ENCODE results near the gene GMCL2.
"Not testable (repeated sequence)": the region's sequence is repeated elsewhere in the genome, so short reads cannot be mapped to it uniquely, and the experiment has no call there.

GMCL2 gene, protein sequence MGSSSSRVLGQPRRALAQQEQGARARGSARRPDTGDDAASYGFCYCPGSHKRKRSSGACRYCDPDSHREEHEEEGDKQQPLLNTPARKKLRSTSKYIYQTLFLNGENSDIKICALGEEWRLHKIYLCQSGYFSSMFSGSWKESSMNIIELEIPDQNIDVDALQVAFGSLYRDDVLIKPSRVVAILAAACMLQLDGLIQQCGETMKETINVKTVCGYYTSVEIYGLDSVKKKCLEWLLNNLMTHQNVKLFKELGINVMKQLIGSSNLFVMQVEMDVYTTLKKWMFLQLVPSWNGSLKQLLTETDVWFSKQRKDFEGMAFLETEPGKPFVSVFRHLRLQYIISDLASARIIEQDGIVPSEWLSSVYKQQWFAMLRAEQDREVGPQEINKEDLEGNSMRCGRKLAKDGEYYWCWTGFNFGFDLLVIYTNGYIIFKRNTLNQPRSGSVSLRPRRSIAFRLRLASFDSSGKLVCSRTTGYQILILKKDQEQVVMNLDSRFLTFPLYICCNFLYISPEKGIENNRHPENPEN

DNA sequence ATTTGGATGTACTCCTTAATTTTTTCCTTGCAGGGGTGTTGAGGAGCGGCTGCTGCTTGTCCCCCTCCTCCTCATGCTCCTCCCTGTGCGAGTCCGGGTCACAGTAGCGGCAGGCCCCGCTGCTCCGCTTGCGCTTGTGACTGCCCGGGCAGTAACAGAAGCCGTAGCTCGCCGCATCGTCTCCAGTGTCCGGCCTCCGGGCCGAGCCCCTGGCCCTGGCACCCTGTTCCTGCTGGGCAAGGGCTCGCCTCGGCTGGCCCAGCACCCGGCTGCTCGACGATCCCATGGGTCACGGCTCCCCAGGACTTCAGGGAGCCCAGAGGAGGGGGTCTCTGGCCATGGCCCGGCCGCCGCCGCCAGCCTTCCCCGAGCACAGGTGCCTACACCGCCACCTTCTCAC is at the start of gene GMCL2:
TSS of gene GMCL2 (minus strand) at position 358 of the 400 bp plus-strand sequence. CDS start at position 286, 72 bp downstream.
- DNase-seq: no peak

DNA sequence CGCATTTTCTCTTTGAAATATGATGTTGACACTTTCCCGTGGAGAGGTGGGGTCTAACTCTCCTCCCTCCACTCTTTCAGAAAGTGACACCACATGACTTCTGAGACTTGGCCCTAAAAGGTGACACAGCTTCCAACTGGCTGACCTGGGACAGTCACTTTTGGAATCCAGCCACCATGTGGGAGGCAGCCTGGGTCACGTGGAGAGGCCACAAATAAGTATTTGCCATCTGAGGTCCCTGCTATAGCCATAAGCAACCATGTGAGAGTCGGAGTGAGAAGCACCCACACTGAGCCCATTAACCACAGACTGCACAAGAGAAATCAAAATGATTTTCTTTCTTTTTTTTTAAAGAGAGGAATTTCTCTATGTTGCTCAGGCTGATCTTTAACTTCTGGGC is 49.5 kb upstream of the GMCL2 start:
- no peak for DNase-seq

DNA sequence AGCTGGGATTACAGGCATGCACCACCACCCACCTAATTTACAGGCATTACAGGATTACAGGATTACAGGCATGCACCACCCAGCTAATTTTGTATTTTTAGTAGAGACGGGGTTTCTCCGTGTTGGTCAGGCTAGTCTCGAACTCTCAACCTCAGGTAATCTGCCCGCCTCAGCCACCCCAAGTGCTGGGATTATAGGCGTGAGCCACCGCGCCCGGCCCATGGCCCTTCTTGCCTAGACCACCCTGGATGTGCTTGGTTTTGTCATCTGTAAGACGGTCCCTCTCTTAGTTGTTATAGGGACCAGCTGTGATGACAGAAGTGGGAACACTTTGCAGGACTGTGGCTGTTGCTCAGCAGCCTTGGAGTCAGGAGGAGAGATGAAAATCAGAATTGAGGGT is 49.0 kb upstream of the GMCL2 start:
- no peak for DNase-seq

DNA sequence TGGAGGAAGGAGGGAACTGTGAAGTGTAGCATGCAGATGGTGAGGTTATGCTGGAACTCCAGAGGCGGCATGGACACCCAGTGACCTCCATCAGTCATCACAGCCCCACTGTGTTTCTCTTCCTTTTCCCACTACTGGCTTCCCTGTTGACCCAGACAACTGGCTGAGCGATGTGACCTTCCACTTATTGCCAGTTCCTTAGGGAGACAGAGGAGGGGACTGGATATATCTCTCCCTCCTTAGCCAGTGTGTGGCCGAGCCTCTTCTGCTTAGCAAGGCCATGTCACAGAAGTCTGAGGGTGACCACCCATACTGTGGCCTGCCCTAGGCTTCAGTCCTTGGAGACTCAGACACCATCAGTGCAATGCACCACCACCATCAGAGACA is 48.4 kb upstream of the GMCL2 start:
- DNase-seq: no peak

DNA sequence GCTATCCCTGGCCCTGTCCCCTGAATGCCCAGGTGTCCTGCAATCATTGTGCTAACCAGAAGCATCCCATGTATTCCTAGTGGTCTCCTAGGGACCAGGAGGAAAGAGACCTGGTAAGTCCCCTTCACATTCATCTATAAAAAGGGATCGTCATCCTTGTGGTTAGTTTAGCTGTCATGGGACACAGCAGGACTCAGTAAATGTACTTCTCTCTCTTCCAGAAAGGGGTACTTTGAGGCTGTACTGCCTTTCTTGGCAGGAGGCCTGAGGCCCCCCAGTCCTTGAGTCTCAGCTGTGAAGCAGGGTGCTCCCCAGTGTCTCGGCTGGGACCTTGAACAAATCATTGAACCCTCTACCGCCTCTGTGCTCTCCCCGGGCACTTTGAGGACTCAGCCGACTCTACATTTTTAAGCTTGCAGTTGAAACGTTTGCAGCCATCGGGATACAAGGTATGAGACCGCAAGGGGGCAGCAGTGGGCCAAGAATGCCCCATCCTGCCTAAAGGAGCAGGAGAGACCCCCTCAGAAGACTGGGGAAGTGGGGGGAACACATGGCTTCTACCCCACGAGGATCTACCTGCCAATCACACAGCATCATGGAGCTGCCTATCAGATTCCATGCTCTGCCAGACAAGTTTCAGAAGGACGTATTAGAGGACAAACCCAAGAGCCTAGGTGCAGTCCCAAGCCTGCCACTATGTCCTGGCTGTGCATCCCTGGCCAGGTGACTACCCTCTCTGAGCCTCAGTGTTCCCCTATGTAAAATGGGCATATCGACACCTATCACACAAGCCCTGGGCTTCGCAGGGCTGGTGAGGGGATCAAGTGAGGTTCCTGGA is 47.8 kb upstream of the GMCL2 start:
- DNase-seq: peak; percentile 81

DNA sequence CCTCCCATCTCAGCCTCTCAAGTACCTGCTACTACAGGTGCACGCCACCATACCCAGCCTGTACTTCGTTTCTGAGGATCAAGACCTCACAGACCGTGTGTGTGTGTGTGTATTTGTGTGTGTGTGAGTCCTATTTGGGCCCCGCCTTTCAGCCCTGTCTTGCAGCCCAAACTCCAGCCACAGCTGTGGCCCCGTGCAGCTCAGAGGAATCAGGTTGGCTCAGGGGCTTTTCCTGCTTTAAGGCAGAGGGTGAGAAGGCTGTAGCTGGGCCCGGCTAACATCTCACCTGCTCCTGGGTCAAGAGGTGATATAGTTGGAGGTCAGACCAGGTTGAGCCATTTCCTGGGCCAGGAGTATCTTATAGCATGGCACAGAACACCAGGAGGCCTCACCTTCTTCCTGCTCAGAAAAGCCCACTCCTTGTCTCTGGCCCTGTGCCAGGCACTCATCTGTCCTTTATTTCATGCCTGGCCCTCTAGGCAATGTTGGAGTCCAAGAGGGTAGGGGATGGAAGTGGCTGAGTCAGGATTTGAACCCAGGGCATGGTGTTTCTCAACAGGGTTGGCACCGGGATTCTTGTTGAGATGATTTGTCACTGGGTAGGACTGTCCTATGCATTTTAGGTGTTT is 47.1 kb upstream of the GMCL2 start:
- no peak for DNase-seq

DNA sequence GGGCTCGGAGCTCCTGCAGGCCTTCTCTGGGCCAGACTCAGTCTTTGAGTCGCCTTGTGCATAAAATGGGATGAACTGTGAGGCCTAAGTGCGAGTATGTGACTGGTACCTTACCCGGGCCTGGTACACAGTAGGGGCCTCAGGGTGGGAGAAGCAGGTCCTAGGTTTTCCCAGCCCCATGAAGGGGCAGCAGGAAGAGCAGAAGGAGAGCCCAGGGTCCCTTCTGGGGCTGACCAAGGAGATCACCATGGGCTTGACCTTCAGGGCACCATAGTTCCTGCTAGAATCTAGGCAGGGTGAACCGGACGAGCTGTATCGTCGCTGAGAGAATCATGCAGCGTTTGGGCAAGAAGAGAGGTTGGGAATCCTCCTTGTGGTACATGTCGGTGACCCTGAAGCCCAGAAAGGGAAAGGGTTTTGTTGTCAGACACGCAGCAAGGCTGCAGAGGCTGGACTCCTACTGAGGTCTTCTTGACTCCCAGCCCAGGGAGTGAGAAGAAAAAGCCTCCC is 45.8 kb upstream of the GMCL2 start:
- no peak for DNase-seq

DNA sequence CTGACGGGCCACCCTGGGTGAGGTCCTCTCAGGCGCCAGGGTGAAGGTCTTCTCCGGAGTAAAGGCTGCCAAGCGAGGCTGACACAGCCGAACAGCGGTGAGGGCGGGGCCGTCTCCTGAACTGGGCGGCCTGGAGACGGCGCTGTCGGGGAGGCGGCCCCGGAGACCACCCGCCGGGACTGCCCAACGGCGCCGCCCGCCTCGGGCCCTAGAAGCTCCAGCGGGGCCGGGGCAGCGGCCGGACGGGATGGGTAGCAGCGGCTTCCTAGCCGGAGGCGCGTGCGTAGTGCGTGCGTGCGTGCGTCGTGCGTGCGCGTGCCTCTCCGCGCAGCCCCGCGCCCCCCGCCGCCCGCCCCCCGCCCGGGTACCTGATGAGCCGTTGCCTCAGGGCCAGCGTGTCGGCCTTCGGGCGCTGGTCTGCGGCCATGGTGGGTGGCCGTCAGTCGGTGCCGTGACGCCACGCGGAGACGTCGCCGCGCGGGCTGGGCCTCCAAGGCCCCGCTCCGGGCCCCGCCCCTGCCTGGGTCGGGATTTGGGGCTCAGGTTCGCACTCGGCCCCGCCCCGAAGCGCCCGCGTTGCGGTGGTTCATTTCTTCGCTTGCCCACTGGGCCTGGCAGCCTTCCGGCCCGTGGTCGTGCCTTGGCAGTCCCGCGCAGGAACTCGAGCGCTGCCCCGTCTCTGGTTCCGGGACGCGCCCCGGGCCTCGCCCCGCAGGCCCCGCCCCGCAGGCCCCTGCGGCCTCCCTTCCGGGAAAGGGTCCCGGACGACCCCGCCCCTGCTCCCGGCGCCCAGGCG is 45.2 kb upstream of the GMCL2 start, which contains the start of gene PHYKPL:
TSS of gene PHYKPL (minus strand) at position 679 of the 796 bp plus-strand sequence. CDS start at position 427, 252 bp downstream.
- peak; percentile 87 for DNase-seq

DNA sequence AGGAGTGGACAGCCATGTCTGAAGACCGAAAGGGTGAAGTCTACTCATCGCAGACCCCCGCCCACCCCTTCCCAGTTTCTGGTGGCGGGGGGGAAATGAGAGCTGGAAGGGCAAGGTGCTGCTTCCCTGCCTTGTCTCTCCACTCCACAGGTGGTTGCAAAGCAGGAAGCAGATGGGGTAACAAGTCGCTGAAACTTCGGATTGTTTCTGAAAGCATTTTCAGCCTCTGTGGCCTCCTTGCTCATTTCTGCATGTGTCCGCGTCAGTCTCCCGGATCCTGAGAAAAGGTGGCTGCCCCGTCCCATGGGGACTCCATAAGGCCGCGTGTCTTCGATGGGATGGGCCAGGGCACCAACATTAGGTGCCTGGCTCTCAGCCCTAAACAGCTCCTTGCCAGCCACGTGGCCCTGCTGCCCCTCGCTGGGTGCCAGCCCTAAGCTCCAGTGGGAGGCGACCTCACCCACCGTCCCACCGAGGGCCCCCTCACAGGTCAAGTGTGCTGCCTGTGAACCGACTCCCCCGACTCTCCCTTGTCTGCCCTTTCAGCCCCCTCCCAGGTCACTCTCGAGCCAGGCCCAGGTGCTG is 44.5 kb upstream of the GMCL2 start:
- DNase-seq: no peak

DNA sequence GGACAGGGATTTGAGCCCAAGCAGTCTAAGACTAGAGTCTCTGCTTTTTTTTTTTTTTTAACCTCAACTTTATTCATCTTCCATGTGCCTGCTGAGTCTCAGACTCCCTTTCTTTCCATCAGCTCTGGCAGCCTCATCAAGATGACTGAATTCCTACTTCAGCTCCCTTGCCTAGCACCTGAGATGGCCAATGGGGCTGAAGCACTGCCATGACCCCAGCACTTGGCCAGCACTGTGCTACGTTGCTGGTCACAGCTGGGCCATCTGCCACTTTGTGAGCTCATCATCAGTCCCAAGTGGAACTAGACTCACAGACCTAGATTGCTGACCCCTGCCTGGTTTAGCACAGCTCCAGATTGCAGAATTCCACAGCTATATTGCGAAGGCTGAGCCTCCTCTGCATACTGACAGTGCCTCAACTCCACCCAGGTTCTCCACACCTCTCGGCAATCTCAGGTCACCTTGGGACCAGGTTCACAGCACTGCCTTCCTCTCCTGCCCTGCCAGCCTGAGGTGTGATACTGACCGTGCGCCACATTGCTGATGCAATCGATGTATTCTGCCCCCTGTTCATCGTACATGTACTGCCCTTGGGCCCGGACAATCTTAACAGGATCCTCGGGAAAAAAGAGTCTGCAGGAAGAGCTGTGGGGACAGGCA is 43.8 kb upstream of the GMCL2 start:
- DNase-seq: no peak

DNA sequence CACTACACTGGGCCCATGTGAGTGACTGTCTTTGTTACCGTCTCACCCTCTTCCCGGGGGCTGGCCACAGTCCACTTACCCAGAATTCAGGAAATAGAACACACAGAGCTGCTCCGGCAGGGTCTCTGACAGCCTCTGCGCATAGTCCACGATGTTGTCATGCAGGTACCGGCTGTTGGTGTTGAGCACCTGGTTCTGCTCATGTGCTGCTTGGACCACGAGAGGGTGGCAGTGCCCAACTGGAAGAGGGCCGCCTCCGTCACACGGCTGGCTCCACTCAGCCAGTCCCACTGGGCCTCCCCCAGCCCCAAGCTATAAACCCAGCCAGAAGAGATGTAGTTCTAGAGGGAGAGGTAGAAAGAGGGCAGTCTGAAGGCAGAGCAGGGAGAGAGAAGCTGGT is 42.7 kb upstream of the GMCL2 start:
- DNase-seq: no peak

DNA sequence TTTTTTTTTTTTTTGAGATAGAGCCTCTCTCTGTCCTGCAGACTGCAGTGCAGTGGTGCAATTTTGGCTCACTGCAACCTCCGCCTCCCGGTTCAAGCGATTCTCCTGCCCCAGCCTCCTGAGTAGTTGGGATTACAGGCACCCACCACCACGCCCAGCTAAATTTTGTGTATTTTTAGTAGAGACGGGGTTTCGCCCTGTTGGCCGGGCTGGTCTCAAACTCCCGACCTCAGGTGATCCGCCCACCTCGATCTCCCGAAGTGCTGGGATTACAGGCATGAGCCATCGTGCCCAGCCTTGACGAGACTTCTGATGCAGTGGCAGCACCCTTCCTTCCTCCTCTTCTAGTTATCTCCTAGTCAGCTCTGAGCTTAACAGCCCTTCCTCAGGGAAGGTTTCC is 41.9 kb upstream of the GMCL2 start:
- not testable (repeated sequence) for DNase-seq

DNA sequence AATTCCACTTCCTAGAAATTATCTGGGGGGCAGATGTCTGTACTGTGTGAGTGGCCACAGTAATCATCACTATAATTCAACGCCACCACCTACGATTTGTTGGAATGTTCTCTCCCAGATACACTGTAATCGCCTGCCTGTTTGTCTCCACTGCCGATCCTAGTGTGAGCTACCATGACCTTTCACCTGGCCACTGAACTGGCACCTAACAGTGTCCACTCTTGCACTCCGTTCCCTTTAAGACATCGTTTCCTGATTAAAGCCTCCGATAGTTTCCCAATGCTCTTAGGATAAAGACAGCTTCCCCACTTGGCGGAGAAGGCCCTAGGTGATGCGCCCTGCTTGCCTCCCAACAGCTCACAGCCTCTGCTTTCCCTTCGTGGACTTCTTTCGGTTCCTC is 41.4 kb upstream of the GMCL2 start:
- no peak for DNase-seq

DNA sequence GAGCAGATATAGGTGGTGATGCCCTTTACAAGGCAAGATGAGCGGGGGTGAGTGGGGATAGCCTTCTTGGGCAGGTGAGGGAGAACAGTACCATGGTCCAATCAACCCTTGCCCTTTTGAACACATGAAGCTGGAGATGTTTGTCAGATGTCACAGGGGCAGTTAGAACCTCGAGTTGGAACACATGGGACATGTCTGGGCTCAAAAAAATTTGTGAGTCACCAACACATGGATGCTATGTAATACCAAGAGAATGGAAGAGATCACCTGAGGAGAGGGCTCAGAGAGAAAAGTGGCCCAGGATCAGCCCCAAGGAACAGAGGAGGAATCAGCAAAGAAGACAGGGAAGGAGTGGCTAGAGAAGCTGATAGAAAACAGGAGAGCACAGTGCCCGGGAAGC is 40.8 kb upstream of the GMCL2 start:
- DNase-seq: no peak

DNA sequence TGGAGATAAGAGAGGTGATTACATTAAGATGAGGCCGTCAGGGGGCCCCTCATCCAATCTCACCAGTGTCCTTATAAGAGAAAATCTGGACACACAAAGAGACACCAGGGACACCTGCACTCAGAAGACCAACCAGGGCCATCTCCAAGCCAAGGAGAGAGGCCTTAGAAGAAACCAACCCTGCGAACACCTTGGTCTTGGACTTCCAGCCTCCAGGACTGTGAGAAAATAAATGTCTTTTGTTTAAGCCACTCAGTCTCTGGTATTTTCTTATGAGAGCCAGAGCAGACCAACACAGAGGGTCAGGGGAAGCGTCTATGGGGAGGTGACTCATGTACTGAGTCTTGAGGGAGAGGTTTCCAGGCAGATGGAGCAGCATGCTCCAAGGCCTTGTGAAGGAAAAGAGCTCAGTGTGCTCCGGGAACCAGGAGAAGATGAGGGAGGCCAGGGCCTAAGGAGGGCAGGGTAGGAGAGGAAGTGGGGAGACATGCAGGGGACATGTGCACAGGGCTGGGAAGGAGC is 40.0 kb upstream of the GMCL2 start:
- DNase-seq: no peak

DNA sequence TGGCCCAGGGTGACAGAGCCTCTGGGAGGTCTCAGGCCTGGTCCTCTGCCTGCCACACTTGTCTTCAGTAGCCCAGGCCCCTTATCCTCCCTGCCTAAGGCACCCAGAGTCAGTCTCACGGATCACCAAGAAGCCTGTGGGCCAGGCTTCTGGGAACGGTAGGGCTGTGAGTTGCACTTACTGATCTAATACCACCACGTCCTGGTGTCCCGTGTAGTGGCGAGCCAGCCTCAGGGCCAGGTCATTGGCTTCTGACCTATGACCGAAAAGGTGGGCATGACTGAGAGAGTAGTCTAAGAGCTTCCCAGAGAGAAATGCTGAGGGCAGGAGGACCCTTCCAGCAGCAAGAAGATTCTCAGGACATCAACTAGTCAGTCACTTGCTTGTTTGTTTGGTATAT is 38.0 kb upstream of the GMCL2 start:
- no peak for DNase-seq

DNA sequence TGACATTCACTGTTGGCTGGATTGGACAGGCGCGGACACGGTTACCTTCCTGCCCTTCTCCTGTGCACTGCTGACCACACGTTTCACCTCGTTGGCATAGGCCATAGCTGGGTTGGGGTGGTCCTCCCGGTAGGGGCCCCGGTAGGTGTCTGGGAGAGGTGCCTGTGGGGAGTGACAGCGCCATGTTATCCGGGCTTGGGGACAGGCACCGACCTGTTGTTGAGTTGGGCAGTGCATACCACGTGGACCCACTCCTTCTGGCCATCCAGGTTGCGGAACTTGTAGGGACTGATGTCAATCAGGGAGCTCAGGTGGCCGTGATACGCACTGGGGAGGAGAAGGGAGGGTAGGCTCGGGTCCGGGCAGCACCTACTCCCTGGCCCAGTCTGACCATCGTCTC is 37.2 kb upstream of the GMCL2 start:
- DNase-seq: no peak

DNA sequence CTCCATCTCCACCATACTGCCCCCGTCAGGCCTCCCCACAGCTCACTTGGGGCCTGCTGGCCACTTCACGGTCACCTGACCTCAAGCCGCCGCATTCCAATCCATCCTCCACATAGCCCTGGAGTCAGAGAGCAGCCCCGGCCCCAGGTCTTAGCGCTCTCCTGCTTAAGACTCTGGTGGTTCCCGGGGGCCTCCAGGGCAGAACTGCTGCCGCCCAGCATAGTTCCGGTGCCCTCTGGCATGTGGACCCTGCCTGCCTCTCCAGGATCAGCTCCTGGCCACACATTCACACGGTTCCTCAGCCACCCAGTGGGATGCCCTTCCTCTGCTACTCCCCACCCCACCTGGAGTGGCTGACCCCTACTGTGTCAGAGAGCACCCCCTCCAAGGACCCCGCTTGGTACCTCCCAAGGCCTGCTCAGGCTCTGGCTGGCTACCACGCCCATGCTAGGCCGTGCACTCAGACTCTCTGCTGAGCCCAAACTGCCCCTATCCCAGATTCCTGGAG is 36.7 kb upstream of the GMCL2 start:
- no peak for DNase-seq

DNA sequence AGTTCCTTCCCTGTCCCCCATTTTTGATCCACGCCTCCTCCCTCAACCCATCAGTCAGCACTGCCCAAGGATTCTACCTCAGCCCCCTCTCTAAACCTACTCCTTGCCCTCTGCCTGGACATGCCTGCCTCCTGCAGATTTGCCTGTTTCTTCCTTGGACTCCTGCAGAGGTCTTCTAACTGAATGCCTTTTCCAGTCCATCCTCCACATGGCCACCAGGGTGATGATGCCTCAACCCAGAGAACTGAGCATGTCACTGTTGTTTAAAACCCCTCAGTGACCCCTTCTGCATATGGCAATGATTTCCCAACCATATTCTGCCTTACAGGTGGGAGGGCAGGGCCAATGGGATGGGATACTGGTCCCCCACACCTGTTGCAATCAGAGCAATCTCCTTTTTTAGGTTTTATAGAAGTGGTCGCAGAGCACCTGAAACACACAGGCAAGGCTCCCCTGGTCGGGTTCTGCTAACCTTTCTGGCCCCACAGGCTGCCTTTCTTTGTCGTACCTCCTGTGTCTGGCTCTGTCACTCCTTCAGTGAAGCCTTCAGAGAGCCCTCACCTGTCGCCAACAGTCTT is 36.1 kb upstream of the GMCL2 start:
- DNase-seq: no peak

DNA sequence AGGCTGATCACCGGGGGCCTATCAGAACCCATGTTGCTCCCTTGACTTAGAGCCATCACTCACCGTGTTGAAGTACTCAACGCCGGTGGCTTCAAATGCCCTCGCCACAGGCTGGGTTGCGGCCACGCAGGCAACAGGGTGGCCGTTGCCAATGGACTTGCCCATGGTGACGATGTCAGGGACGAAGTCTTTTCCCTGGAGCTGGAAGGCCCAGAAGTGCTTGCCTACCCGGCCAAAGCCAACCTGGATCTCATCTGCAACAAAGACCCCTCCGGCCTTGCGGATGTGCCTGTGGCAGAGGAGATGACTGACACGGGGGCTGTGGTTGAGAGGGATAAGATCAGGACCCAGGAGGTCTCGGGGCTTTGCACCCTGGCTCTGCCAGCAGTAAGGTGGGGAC is 35.1 kb upstream of the GMCL2 start:
- DNase-seq: no peak

Data from retina (tissue), 1 donor.